Stromal cell of bone marrow (primary cell): Measurements from ENCODE around the gene CFAP45.
"Not testable (repeated sequence)": the region's sequence is repeated elsewhere in the genome, so short reads cannot be mapped to it uniquely, and the experiment has no call there.

Experiments
- DNase-seq: peaks from one replicate; pipeline ENCODE4 v3.0.0-alpha.2; 2012; ENCODE audit warnings: low read depth

CFAP45 gene

GRCh38 chr1:159904036-159904435, 4.1 kb upstream of the CFAP45 start:
- DNase-seq, result not testable (repeated sequence)

- DNase-seq, result no peak
Observed at GRCh38 chr1:159902541-159902940, 2.6 kb upstream of the CFAP45 start.

GRCh38 chr1:159900755-159901360, 893 bp upstream of the CFAP45 start:
- DNase-seq, result no peak

- DNase-seq, result not testable (repeated sequence)
Observed at GRCh38 chr1:159899634-159900033, 331 bp downstream of the CFAP45 start.

GRCh38 chr1:159898527-159898926, 1.4 kb downstream of the CFAP45 start:
- DNase-seq, result no peak

- DNase-seq, result no peak
Observed at GRCh38 chr1:159897962-159898361, 2.0 kb downstream of the CFAP45 start.

- no peak for DNase-seq
Observed at GRCh38 chr1:159896546-159896930, 3.4 kb downstream of the CFAP45 start.

- DNase-seq, result no peak
Observed at GRCh38 chr1:159895836-159896545, 4.0 kb downstream of the CFAP45 start.

- DNase-seq, result no peak
Observed at GRCh38 chr1:159895286-159895685, 4.7 kb downstream of the CFAP45 start.

- no peak for DNase-seq
Observed at GRCh38 chr1:159892944-159893343, 7.0 kb downstream of the CFAP45 start.

GRCh38 chr1:159891275-159892157, 8.4 kb downstream of the CFAP45 start:
- DNase-seq, result peak; percentile 76

GRCh38 chr1:159890390-159890789, 9.6 kb downstream of the CFAP45 start:
- no peak for DNase-seq

GRCh38 chr1:159889821-159890252, 10.1 kb downstream of the CFAP45 start:
- peak; percentile 86 for DNase-seq

GRCh38 chr1:159889202-159889601, 10.8 kb downstream of the CFAP45 start:
- no peak for DNase-seq

- DNase-seq, result no peak
Observed at GRCh38 chr1:159884296-159884695, 15.7 kb downstream of the CFAP45 start.

- no peak for DNase-seq
Observed at GRCh38 chr1:159883134-159883533, 16.8 kb downstream of the CFAP45 start.

GRCh38 chr1:159882527-159882862, 17.5 kb downstream of the CFAP45 start:
- DNase-seq, result peak; percentile 19

GRCh38 chr1:159881622-159882526, 18.1 kb downstream of the CFAP45 start:
- DNase-seq, result peak; percentile 81

- no peak for DNase-seq
Observed at GRCh38 chr1:159880430-159880829, 19.5 kb downstream of the CFAP45 start.

GRCh38 chr1:159879977-159880376, 20.0 kb downstream of the CFAP45 start:
- DNase-seq, result peak; percentile 65

GRCh38 chr1:159879136-159879535, 20.8 kb downstream of the CFAP45 start:
- DNase-seq, result no peak
